Measurements from ENCODE around the gene TNFSF13B.

- TF ChIP-seq CTCF (IDR thresholded peaks at IDR 0.05; ENCODE audit: low read depth, low read length), result no peak
- no peak for TF ChIP-seq EZH2phosphoT487 (IDR thresholded peaks at IDR 0.05; ENCODE audit: low read depth)
Observed at GRCh38 chr13:108316413-108316812, 46.9 kb downstream of the TNFSF13B start.
